Urothelium cell line (cell line): ENCODE results near the gene AP5Z1.
"Not testable (repeated sequence)": the region's sequence is repeated elsewhere in the genome, so short reads cannot be mapped to it uniquely, and the experiment has no call there.

Source experiments
- DNase-seq: peaks from one replicate; pipeline ENCODE4 v3.0.0; 2011; ENCODE audit warnings: low spot score, mixed read lengths
- FAIRE-seq: peaks from 2 replicates; lab custom pipeline; 2011; peaks lifted over from hg19 to GRCh38; lab: Jason Lieb, UNC

AP5Z1 gene

DNA sequence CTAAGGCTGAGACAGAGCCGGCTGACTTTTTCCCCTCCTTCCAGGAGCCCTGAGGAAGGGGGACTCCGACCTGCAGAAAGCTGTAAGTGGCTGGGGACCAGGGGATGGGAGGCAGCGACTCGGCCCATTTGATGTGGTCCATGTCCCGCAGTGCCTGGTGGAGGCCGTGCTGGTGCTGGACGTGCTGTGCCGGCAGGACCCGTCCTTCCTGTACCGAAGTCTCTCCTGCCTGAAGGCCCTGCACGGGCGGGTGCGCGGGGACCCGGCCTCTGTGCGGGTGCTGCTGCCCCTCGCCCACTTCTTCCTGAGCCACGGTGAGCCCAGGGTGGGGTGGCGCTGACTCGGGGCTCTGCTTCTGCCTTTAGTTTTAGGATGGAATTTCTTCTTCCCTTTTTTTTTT lies 9.9 kb downstream of the AP5Z1 start:
- FAIRE-seq (no peak), DNase-seq (no peak)

- DNase-seq (no peak), FAIRE-seq (peak; percentile 58)
Measured at GRCh38 chr7:4786015-4786414, 10.6 kb downstream of the AP5Z1 start.

GRCh38 chr7:4787541-4787940 lies 12.1 kb downstream of the AP5Z1 start:
- no peak for FAIRE-seq

GRCh38 chr7:4787947-4788626 lies 12.7 kb downstream of the AP5Z1 start:
- FAIRE-seq = peak; percentile 88
- DNase-seq = no peak

More at GRCh38 chr7:4787541-4787940, 12.1 kb downstream of the AP5Z1 start:
- no peak for DNase-seq

- FAIRE-seq (peak; percentile 70), DNase-seq (no peak)
Measured at GRCh38 chr7:4788627-4789189, 13.3 kb downstream of the AP5Z1 start.

DNA sequence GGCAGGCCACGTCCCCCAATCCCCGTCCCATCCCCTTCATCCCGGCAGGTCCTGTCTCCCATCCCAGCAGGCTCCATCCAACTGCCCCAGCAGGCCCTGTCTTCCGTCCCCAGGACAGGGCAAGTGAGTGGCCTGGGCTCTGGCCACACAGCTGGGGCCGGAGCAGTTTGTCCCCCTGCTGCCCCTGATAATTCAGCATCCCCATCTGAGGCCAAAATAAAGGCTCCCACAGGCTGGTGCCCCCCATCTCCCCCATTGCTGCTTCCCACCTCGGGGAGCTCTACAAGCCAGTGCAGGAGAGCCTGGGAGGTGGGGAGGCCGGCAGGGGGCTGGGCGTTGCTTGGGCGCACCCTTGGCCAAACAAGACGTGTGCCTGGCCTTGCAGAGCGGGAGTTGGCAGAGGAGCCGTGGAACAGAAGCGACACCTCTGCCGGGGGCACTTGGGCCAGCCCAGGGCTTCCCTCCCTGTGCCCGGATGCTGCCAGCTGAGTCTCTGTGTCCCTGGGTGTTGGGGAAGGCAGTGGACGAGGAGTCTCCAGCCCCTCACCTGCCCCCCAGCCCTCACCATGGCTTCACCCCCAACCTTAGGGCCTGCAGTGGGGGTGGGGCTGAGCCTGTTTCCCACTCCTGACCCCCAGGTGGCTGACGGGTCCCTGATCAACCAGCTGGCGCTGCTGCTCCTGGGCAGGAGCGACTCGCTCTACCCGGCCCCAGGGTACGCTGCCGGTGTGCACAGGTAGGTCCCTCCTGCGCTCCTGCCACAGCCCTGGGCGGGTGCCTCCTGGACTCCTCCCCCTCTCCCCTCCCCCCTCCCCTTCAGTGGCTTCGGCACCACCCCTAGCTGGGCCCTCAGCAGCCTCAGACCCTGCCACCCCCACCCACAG lies 14.0 kb downstream of the AP5Z1 start:
- peak; percentile 62 for FAIRE-seq
- DNase-seq = no peak

GRCh38 chr7:4790078-4790465 lies 14.6 kb downstream of the AP5Z1 start:
- FAIRE-seq (no peak), DNase-seq (no peak)

GRCh38 chr7:4790516-4790991 lies 15.1 kb downstream of the AP5Z1 start:
- DNase-seq = no peak
- FAIRE-seq = peak; percentile 56

GRCh38 chr7:4791101-4791737 lies 15.8 kb downstream of the AP5Z1 start:
- FAIRE-seq (peak; percentile 53), DNase-seq (no peak)

DNA sequence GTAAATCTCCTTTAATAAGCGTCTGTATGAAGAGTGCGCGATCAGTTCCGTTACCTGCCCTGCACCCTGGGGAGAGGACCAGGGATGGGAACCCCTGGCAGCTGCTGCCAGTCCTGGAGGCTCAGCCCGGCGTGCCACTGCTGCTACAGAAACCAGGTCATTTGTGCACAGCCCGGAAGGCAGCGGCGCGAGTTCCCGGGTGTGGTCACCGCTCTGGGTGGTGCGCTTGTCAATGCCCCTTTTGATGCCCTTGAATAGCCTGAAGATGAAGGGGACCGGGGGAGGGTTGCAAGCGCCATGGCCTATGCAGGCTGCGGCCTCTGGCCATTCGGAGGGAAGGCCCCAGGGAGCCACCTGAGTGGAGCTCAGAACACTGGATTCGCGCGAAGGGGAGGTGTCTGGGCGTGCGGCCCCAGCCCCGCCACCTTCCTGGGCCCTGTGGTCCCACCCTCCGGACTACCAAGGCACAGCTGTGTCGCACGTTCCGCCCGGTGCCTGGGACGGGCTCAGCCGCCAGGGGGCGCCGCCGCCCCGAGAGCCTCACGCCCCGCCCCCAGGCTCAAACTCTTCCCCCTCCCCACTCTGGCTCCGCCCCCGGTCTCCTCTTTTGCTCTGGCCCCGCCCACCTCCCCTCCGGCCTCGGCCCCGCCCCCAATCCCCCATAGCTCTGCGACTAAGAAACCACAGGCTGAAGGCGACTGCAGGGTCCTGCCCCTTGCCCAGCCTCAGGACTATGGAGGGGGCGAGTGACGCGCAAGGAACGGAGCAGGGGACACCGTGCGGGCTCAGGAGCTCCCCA lies 16.5 kb downstream of the AP5Z1 start:
- DNase-seq (peak; percentile 84), FAIRE-seq (peak; percentile 56)

DNA sequence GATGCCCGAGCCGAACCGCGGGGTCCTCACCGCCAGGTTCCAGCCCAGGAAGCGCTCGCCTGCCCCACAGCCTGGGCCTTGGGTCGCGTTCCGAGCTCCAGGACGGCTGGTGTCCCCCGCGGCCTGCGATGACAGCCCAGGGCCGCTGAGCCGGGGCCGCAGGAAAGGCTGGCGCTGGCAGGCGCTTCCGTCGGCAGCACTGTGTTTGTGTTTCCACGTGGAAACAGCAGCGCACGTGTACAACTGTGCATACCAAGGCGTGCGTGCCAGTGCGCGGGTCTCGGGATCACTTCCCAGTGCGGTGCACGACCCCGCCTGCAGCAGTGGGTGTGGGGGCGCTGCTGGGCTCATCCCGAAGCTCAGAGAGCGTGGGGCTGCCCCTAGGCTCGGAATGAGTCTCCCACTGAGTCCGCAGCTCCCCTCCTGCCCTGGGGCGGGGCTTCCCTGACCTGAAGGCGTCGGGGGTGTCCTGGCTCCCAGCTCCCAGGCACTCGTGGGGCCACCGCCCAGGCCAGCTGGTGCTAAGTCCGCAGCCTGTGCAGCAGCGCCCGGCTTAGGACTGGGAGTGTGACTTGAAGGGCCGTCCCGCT lies 17.2 kb downstream of the AP5Z1 start:
- DNase-seq (no peak), FAIRE-seq (peak; percentile 82)

DNA sequence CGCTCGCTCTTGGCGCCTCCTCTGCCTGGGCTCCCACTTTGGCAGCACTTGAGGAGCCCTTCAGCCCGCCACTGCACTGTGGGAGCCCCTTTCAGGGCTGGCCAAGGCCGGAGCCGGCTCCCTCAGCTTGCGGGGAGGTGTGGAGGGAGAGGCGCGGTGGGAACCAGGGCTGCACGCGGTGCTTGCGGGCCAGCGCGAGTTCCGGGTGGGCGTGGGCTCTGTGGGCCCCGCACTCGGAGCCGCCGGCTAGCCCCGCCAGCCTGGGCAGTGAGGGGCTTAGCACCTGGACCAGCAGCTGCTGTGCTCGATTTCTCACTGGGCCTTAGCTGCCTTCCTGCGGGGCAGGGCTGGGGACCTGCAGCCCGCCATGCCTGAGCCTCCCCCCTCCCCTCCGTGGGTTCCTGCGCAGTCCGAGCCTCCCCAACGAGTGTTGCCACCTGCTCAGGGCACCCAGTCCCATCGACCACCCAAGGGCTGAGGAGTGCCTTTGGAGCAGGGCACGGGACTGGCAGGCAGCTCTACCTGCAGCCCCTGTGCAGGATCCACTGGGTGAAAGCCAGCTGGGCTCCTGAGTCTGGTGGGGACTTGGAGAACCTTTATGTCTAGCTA lies 18.1 kb downstream of the AP5Z1 start:
- peak; percentile 88 for FAIRE-seq
- DNase-seq = not testable (repeated sequence)

GRCh38 chr7:4794171-4794570 lies 18.7 kb downstream of the AP5Z1 start:
- not testable (repeated sequence) for DNase-seq, FAIRE-seq

GRCh38 chr7:4794591-4795350 lies 19.3 kb downstream of the AP5Z1 start:
- FAIRE-seq (peak; percentile 87), DNase-seq (no peak)

- no peak for DNase-seq
- FAIRE-seq = peak; percentile 91
Measured at GRCh38 chr7:4796453-4796852, 21.0 kb downstream of the AP5Z1 start.

- FAIRE-seq (peak; percentile 98), DNase-seq (peak; percentile 95)
Measured at GRCh38 chr7:4797858-4798705, 22.7 kb downstream of the AP5Z1 start.

GRCh38 chr7:4798706-4799235 lies 23.3 kb downstream of the AP5Z1 start:
- no peak for DNase-seq
- FAIRE-seq = peak; percentile 17
